GM12874 (cell line): Measurements from ENCODE around the gene HPDL.

ENCODE experiments used
- TF ChIP-seq, protein P1 (sequence below): IDR thresholded peaks from 2 replicates; pipeline ENCODE4 v1.5.1; 2011; ENCODE audit warnings: low read depth, mild to moderate bottlenecking, control low read depth, low read length, moderate library complexity; ENCODE audit not compliant: insufficient read depth

Gene HPDL

DNA sequence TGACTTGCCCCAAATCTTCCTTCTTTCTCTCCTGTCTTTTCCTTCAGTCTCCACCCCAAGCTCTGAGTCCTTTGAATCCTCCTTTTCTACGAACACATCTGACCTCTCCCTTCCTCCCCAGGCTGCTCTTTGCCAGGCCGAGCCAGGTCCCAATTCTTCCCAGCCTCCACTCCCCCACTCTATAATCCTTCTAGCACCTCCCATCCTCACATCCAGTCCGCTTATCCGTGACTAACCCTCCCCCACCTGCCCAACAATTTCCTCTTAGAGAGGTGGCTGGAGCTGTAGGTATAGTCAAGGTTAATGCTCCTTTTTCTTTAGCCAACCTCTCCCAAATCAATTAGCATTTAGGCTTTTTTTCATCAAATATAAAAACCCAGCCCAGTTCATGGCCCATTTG lies 9.5 kb upstream of the HPDL start:
- TF ChIP-seq, protein P1, sequence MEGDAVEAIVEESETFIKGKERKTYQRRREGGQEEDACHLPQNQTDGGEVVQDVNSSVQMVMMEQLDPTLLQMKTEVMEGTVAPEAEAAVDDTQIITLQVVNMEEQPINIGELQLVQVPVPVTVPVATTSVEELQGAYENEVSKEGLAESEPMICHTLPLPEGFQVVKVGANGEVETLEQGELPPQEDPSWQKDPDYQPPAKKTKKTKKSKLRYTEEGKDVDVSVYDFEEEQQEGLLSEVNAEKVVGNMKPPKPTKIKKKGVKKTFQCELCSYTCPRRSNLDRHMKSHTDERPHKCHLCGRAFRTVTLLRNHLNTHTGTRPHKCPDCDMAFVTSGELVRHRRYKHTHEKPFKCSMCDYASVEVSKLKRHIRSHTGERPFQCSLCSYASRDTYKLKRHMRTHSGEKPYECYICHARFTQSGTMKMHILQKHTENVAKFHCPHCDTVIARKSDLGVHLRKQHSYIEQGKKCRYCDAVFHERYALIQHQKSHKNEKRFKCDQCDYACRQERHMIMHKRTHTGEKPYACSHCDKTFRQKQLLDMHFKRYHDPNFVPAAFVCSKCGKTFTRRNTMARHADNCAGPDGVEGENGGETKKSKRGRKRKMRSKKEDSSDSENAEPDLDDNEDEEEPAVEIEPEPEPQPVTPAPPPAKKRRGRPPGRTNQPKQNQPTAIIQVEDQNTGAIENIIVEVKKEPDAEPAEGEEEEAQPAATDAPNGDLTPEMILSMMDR = no peak

DNA sequence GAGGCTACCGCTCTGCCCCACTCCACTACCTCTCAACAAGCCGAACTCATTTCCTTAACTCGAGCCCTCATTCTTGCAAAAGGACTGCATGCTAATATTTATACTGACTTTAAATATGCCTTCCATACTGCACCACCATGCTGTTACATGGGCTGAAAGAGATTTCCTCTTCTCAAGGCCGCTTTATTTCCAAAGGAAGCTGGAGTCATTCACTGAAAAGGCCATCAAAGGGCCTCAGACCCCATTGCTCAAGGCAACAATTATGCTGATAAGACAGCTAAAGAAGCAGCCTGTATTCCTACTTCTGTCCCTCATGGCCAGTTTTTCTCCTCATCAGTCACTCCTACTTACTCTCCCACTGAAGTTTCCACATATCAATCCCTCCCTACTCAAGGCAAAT lies 6.9 kb upstream of the HPDL start:
- TF ChIP-seq, protein P1 = no peak

DNA sequence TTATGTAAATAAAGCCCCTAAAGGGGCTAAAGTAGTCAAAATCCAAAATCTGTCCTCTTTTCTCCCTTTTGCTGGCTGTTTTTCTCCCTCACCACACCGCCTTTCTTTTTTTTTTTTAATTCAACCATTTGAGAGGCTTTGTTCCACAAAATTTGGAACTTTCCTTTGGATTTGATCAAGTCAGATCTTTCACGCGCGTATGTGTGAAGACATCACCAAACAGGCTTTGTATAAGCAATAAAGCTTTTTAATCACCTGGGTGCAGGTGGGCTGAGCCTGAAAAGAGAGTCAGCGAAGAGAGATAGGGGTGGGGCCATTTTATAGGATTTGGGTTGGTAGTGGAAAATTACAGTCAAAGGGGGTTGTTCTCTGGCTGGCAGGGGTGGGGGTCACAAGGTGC lies 5.3 kb upstream of the HPDL start:
- TF ChIP-seq, protein P1 = no peak

DNA sequence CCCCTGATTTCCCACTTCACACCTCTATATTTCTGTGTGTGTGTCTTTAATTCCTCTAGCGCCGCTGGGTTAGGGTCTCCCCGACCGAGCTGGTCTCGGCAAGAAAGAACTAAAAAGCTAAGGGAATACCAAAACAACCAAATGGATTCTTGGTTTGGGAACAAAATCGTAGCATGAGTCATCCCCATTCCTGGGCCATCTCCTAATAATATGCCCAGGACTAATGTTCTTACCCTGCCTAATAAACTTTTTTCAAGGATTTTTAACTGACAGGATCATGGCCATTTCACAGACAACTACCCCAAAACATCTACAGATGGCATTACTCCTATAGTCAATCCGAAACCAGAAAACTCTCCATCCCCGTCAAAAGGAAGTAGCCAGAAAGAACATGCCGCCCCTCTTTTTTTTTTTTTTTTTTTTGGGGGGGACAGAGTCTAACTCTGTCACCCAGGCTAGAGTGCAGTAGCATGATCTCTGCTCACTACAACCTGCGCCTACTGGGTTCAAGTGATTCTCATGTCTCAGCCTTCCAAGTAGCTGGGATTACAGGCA lies 4.1 kb upstream of the HPDL start:
- TF ChIP-seq, protein P1 = no peak

DNA sequence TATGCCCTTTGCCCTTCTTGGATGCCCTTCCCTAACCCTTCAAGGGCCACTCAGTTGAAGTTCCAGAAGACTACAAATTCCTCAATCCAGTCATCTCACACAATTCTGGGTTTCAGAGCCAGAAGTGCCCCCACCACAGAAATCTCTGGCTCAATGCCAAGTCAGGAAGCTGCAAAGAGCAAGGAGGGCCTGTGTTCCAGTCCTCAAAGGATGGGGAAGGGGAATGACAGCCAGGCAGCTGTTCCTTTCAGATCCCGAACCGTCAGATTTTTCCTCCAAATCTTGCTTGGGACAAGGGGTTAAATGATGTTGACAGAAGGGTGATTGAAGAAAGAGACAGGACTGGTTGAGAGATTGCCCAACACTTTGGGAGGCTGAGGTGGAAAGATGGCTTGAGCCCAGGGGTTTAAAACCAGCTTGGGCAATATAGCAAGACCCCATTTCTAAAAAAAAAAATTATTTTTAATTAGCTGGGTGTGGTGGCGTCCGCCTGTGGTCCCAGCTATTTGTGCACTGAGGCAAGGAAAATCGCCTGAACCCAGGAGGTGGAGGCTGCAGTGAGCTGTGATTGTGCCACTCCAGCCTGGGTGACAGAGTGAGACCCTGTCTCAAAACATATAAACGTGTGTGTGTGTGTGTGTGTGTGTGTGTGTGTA lies 716 bp upstream of the HPDL start:
- TF ChIP-seq, protein P1 = no peak

DNA sequence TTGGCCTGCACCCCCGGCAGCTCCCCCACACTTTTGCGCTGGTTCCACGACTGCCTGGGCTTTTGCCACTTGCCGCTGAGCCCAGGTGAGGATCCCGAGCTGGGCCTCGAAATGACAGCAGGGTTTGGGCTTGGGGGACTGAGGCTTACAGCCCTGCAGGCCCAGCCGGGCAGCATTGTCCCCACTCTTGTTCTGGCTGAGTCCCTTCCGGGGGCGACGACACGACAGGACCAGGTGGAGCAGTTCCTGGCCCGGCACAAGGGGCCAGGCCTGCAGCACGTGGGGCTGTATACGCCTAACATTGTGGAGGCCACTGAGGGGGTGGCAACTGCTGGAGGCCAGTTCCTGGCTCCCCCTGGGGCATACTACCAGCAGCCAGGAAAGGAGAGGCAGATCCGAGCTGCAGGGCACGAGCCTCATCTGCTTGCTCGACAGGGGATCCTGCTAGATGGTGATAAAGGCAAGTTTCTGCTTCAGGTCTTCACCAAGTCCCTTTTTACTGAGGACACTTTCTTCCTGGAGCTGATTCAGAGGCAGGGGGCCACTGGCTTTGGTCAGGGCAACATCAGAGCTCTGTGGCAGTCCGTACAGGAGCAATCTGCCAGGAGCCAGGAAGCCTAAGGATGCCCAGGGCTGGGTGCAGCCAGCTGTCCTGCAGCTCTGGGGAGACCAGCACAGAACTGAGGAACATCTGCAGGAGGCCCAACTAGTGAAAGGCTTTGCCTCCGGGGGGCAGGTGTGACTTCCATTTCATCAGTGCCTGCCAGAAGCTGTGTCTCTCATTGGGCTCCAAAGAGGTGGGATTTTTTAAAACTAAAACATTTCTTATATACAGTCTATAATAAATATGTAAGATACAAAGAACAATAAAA lies 1.2 kb downstream of the HPDL start:
- TF ChIP-seq, protein P1 = no peak

DNA sequence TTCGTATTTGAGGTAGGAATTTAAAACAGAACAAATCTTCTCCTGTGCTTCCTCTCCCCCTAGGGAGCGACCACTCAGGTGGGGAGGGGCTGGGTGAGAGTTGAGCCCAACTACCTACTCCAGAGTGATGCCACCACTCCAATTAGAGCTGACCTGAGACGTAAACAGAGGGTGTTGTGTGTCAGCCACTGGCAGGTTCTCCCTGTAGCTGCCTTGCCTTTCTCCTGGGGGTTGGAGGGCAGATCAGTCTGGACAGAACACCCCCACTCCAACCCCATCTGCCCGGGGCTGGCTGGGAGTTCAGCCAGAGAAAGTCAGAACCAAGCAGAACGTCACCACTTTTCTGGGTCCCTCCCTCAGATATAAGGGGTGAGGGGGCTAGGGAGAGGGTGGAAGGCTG lies 2.0 kb downstream of the HPDL start:
- TF ChIP-seq, protein P1 = no peak
